ENCODE data around the gene ABHD17B. TPM values are rescaled to one million over a fixed set of nuclear protein-coding genes. Genes with fewer than 3 reads are reported as not detected.

ABHD17B gene
- total and polyA plus RNA-seq, 2 donors (not counting 3 experiments of a cell fraction or from before 2014, with no cell fraction given) = 12.8 to 16.8 TPM

DNA sequence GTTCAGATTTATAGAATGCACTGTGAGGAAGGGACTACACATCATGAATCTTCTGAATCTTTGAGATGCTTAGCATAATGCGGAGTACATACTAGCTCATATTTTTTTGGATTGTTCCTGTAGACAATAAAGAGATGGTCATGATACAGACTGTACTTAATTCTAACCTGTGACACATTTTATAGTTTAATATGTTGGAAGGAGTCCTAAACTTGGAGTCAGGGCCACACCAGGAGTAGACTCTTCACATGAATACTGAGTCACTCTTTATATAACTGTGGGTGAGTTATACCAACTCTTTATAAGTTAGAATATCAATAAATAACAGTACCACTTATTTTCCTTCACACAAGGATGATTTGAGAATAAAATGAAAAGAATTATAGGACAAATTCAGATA, 17.4 kb upstream of the ABHD17B start:
- H3K9me1 ChIP-seq (replicated peaks; ENCODE audit: control insufficient read depth, extremely low read depth, insufficient read depth, low read length) = no peaks in the 10 kb centered on the region
- H3K27ac ChIP-seq (ENCODE audit: insufficient read depth, low read depth, low read length) = no peak overlapping the region
- DNase-seq (ENCODE audit: low read depth, low spot score) (no peak), FAIRE-seq (no peak)
- no TSS peak for BruUV-seq (replicated peaks)
- H3K4me2 ChIP-seq (ENCODE audit: insufficient read depth, low read length) = no peak overlapping the region
- no peaks in the 10 kb centered on the region for H3K4me1 ChIP-seq (ENCODE audit: control insufficient read depth, extremely low read depth, insufficient read depth, low read length)
- no peaks in the 10 kb centered on the region for H3K9me3 ChIP-seq (replicated peaks; ENCODE audit: control insufficient read depth, insufficient read depth, low read length)
- no peak overlapping the region for H3K4me3 ChIP-seq (replicated peaks in 1 of 3; ENCODE audit: insufficient read depth in 1 of 3, low read depth in 1 of 3, low read length in 3 of 3)
- no peak for TF ChIP-seq MYC (IDR thresholded peaks at IDR 0.05; ENCODE audit: low read depth, low read length)
- TF ChIP-seq POLR2A (IDR thresholded peaks at IDR 0.05; ENCODE audit: low read depth, low read length) = no peak
- TF ChIP-seq, protein P1, sequence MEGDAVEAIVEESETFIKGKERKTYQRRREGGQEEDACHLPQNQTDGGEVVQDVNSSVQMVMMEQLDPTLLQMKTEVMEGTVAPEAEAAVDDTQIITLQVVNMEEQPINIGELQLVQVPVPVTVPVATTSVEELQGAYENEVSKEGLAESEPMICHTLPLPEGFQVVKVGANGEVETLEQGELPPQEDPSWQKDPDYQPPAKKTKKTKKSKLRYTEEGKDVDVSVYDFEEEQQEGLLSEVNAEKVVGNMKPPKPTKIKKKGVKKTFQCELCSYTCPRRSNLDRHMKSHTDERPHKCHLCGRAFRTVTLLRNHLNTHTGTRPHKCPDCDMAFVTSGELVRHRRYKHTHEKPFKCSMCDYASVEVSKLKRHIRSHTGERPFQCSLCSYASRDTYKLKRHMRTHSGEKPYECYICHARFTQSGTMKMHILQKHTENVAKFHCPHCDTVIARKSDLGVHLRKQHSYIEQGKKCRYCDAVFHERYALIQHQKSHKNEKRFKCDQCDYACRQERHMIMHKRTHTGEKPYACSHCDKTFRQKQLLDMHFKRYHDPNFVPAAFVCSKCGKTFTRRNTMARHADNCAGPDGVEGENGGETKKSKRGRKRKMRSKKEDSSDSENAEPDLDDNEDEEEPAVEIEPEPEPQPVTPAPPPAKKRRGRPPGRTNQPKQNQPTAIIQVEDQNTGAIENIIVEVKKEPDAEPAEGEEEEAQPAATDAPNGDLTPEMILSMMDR (IDR thresholded peaks at IDR 0.05; ENCODE audit: extremely low read depth in 1 of 2, insufficient read depth in 1 of 2, low read depth in 1 of 2, low read length in 2 of 2) = no peak
- no peak for TF ChIP-seq FOS (IDR thresholded peaks at IDR 0.05; ENCODE audit: borderline replicate concordance, insufficient read depth, low read length)
- no peak for TF ChIP-seq EZH2 (IDR thresholded peaks at IDR 0.05; ENCODE audit: borderline replicate concordance, low read depth, low read length, severe bottlenecking)
- no peak for TF ChIP-seq GATA2 (IDR thresholded peaks at IDR 0.05; ENCODE audit: insufficient read depth, insufficient read length, low read depth, low read length)
- TF ChIP-seq POLR2AphosphoS5 (IDR thresholded peaks at IDR 0.05; ENCODE audit: insufficient read depth, low read depth, low read length) = no peak
- no peaks in the 10 kb centered on the region for H3K27me3 ChIP-seq (ENCODE audit: control insufficient read depth in 2 of 2, insufficient read depth in 2 of 2, low read length in 2 of 2)
- CTCF ChIA-PET = interaction anchor here (0.8 kb wide), 1 partner anchor 110 kb away, joined by 3 read pairs; no protein-coding TSS in a partner anchor
- POLR2A ChIA-PET = no interaction called here
- H3K79me2 ChIP-seq (ENCODE audit: control insufficient read depth, insufficient read depth, low read length) = no peaks in the 10 kb centered on the region
- H3K9ac ChIP-seq (replicated peaks; ENCODE audit: extremely low read depth, insufficient read depth, low read length) = no peak overlapping the region
- no peaks in the 10 kb centered on the region for H3K36me3 ChIP-seq (ENCODE audit: control insufficient read depth in 2 of 2, extremely low read depth in 1 of 2, insufficient read depth in 2 of 2, low read length in 2 of 2)
- H2AFZ ChIP-seq (ENCODE audit: low read depth, low read length) = no peak overlapping the region
- dilution Hi-C loops (cut with MboI; ENCODE audit: extremely low pct_ligation_motif_present, low sequenced_read_pairs) = no loop called here
- intact Hi-C loops (cut with micrococcal nuclease) = no loop called here
- peaks cover 2% of the 10 kb centered on the region for H4K20me1 ChIP-seq (replicated peaks; ENCODE audit: control insufficient read depth, extremely low read depth, insufficient read depth, low read length)
